ENCODE data around the gene RPP38.

RPP38 gene

GRCh38 chr10:15112657-15113056 lies 15.5 kb downstream of the RPP38 start:
- DNase-seq (ENCODE audit: low spot score) = no peak

GRCh38 chr10:15113766-15114165 lies 16.6 kb downstream of the RPP38 start:
- no peak for DNase-seq (ENCODE audit: low spot score)

DNA sequence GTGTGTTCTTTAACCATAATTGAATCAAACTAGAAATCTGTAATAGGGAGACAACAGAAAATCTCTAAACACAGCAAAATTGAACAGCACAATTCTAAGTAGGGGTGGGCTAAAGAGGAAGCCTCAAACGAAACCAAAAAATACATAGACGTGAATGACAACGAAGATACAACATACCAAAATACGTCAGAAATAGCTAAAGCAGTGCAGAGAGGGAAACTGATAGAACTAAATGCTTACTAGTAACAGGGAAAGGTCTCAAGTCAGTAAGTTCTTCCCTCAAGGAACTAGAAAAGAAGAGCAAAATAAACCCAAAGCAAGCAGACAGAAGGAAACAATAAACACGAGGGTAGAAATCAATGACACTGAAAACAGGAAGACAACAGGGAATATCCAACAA lies 19.1 kb downstream of the RPP38 start:
- no peak for DNase-seq (ENCODE audit: low spot score)

- no peak for DNase-seq (ENCODE audit: low spot score)
Measured at GRCh38 chr10:15118615-15119014, 21.5 kb downstream of the RPP38 start.

- DNase-seq (ENCODE audit: low spot score) = no peak
Measured at GRCh38 chr10:15120523-15120922, 23.4 kb downstream of the RPP38 start.

DNA sequence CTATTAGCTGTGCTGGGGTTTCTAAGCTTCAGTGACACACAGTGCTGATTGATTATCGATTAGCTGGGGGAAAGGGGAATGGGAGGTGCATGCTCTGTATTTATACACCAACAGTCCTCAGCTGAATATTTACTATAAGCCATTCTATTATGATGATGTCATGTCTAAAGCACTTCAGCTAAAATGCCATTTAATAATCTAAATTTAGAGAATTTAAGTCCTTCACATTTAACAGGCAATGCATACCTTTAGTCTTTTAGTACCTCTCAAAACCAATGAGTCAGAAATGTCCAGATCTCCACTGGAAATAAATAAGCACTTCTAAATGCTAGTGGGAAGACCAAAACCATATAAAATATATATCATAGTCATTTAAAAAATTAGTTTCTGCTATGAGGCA lies 24.6 kb downstream of the RPP38 start:
- no peak for DNase-seq (ENCODE audit: low spot score)

DNA sequence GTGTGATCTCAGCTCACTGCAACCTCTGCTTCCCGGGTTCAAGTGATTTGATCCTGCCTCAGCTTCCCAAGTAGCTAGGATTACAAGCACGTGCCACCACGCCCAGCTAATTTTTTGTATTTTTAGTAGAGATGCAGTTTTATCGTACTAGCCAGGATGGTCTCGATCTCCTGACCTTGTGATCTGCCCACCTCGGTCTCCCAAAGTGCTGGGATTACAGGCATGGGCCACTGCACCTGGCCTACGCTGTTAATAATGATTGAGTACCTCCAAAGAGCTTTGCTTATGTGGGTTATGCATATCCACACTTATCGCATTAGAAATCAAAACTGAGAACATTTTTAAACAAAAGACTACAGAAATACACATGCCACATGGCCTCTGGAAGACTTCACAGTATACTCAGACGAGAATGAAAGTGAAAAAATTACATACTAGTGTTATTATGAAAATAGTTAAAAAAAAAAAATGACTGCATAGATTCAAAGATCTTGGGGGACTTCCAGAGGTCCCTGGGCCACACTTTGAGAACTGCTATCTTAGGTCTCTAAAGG lies 25.4 kb downstream of the RPP38 start:
- no peak for DNase-seq (ENCODE audit: low spot score)

DNA sequence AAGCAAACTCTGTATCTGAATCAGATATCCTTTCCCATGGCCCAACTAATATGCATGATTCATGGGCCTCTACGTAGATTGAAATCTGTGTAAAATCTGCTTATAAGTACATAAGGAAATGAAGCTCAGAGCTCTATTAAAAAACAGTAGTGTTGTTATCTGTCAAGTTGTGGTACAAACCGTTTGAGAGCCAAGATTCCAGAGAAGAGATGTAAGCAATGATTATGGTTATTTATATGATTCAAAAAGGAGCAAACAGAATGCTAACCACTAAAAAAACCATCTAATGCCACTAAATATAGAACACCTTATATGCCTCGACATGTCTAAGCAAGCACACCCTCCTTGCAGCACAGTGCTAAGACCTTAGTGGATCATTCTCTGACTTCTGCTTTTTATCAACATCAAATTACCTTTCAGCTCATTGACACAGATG lies 26.6 kb downstream of the RPP38 start:
- DNase-seq (ENCODE audit: low spot score) = no peak

DNA sequence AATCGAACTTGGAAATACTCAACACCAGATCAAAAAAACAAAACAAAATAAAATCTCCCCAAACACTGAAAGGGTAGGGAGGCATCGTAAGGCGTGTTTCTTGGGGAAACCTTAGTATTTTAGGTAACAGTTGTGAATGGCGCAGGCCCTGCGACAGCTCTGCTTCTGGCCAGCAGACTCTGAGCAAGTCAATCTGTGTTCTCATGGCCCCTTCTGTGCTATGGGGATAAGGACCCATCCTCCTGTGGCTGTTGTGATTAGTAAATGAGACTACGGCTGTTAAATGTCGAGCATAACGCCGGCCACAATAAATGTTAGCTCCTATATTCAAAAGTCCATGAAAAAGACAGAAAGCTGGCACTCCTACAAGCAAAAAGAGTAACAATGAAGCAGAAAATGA lies 27.0 kb downstream of the RPP38 start:
- DNase-seq (ENCODE audit: low spot score) = no peak

DNA sequence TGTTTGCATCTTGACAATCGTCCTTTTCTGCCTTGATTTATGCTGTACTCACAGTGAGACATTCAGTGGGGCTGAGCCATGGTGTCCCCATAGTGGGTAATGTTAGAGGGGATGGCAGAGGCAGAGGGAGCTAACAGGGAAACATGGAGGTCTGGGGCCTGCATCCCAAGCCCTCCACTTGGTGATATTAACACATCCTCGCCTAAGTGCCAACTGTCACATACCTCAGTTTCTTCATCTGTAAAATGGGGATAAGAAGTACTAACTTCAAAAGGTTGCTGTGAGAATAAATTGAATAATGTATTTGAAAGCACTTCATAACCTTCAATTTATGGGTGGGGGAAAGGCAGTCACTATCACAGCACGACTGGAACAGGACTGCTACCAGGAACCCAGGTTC lies 27.8 kb downstream of the RPP38 start:
- DNase-seq (ENCODE audit: low spot score) = no peak

DNA sequence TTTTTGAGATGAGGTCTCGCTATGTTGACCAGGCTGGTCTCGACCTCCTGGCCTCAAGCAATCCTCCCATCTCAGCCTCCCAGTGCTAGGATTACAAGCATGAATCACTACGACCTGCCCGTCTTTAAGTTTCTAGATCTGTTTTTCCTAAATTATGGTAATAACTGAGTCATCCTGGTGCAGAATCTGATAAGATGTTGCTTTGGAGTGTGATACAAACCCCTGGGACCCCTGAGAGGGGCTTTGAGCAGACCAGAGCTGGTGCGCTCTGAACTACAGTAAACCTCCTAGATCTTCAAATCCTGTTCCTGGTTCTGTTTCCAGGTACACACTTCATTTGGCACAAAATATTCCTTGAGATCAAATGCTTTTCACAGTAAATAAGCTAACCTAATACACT lies 34.2 kb downstream of the RPP38 start:
- DNase-seq (ENCODE audit: low spot score) = no peak

GRCh38 chr10:15136129-15137035 lies 39.2 kb downstream of the RPP38 start:
- DNase-seq (ENCODE audit: low spot score) = no peak

DNA sequence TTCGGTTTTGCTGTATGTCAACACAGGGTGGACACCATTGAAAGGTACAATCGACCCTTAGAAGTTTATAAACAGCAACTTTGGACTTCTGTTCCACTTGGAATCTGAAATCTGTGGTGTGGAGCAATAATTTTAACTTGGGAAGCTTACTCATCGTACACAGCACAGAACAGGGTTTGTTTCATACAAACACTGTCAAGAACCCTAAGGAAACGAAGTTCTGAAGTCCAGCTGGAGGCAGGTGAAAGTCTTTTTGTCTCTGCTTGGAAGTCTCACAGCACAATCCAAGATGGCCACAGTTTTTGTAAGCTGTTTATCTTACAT lies 39.8 kb downstream of the RPP38 start:
- DNase-seq (ENCODE audit: low spot score) = no peak

GRCh38 chr10:15137636-15138035 lies 40.5 kb downstream of the RPP38 start:
- DNase-seq (ENCODE audit: low spot score) = no peak

GRCh38 chr10:15140698-15141097 lies 43.5 kb downstream of the RPP38 start:
- no peak for DNase-seq (ENCODE audit: low spot score)

DNA sequence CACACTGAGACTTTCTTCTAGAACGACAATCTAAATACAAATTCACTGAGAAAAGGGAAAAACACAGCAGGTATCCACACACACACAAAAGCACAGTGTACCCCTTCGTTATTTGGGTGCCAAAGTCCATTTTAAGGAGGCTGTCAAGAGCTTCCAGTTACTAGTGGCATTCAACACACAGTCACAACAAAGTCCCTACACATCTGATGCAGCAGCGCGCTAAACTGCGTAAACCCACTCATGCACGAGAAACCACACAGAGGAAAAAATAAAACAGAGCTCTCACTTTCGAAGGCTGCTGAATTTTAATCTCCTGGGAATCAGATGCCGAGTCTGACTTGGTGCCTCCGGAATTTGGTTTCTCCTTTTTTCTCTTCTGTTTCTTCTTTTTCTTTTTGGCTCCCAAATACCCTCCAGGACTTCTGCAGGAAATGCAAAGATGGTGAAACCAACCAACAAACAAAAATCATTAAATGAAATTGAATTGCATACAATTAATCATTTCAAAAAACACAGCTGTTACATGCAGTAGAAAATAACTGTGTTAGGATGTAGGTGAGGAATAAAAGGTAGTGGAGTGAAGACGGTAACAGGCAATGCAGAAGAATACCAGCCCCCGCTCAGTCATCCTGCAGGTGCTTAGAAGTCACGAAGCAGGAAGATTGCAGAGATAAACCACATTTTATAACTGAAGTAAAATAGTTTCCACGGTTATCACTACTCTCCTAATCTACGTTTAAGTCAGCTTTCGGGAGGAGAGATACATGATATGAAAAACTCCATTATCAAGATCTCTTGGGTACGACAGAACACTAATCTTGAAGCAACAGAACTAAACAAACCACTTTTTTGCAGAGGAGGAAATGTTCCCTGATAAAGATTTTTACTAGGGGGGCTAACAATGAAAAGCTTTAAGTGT lies 44.2 kb downstream of the RPP38 start:
- DNase-seq (ENCODE audit: low spot score) = no peak

DNA sequence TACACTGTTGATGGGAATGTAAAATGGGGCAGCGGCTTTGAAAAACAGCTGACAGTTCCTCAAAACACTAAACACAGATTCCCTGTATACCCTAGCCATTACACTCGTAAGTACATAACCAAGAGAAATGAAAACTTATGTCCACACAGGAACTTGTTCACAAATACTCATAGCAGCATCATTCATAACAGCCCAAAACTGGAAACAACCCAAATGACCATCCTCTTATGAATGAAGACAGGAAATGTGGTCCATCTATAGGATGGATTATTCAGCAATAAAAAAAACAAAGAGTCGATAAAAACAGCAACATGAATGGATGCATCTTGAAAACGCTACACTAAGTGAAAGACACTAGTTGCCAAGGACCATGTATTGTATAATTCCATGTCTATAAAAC lies 47.6 kb downstream of the RPP38 start:
- no peak for DNase-seq (ENCODE audit: low spot score)

GRCh38 chr10:15146366-15146765 lies 49.2 kb downstream of the RPP38 start:
- no peak for DNase-seq (ENCODE audit: low spot score)

DNA sequence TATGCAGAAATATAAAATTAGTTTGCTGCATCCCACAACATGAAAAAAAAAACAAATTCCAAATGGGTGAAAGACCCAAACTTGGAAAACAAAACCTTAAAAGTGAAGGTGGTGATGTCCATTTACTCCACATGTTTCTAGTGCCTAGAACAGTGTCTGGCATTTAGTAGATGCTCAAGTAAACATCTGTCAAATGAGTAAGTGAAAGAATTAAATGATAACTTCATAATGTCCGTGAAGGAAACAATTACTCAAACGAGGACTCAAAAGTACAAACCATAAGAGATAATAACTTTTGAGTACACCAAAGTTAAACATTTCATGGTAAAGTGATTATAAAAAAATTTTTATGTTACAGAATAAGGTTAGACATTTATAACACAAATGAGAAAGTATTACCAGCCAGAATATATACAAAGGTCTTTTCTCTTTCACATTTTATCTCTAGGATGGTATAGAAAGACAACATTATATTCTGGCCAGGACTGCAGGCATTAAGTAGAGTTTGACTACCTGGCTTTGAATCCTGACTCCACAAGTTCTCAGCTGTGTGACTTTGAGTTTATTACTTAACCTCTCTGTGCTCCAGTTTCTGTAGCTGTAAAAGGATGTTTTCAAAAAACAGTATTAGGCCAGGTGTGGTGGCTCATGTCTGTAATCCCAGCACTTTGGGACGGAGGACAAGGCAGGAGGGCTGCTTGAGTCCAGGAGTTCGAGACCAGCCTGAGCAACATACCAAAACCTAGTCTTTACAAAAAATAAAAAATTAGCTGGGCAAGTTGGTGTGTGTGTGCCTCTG lies 50.6 kb downstream of the RPP38 start:
- no peak for DNase-seq (ENCODE audit: low spot score)

- DNase-seq (ENCODE audit: low spot score) = no peak
Measured at GRCh38 chr10:15149042-15149771, 52.1 kb downstream of the RPP38 start.

- no peak for DNase-seq (ENCODE audit: low spot score)
Measured at GRCh38 chr10:15150563-15150962, 53.4 kb downstream of the RPP38 start.

All from CD4-positive, alpha-beta T cell treated with Interleukin-15 for 4 hours (primary cell).